ENCODE data around the gene MLPH. TPM values are rescaled to one million over a fixed set of nuclear protein-coding genes. Genes with fewer than 3 reads are reported as not detected.
A peak's percentile ranks its signal among the peaks of the same experiment; 100 is the strongest.

The MLPH gene
- polyA plus RNA-seq, 1 experiment: 15.6 TPM

- peak overlapping the region; percentile 47 for H3K27ac ChIP-seq (ENCODE audit: low read depth, low read length)
- ChIA-PET POLR2A (interaction anchor here (0.7 kb wide), 1 partner anchor 23 kb away, joined by 3 read pairs; no protein-coding TSS in a partner anchor), CTCF (interaction anchor here (0.7 to 1.0 kb wide), 4 partner anchors 32 to 141 kb away, joined by 3 read pairs; no protein-coding TSS in a partner anchor)
- H3K27me3 ChIP-seq (ENCODE audit: control insufficient read depth, insufficient read depth, low read length): no peaks in the 10 kb centered on the region
- H3K4me3 ChIP-seq (ENCODE audit: low read depth, low read length): no peak overlapping the region
- DNase-seq (ENCODE audit: low read depth, low spot score): no peak
- H3K9me3 ChIP-seq (ENCODE audit: control insufficient read depth, insufficient read depth, low read length): no peaks in the 10 kb centered on the region
- TF ChIP-seq CTCF (IDR thresholded peaks at IDR 0.05; ENCODE audit: low read depth, low read length): no peak
Measured at GRCh38 chr2:237604391-237604790, 117.3 kb downstream of the MLPH start.

Small RNA genes within 50 kb of the gene (small RNA-seq; reads per million reads assigned to genes)
- gene MIR6811 (ENCODE audit: insufficient read length, low read depth) (not detected), gene RNU6-1140P (ENCODE audit: insufficient read length, low read depth) (not detected)

Other genes with a start within 250 kb of the MLPH start
- gene COL6A3, start 73.1 kb upstream of the MLPH start, polyA plus RNA-seq (2011; rRNA removed): 1,384 and 2,107 TPM in 2 replicates
- not detected in 2 replicates for gene PRLH, start 79.3 kb downstream of the MLPH start, polyA plus RNA-seq (2011; rRNA removed)
- gene RAB17, start 103.5 kb downstream of the MLPH start, polyA plus RNA-seq (2011; rRNA removed): 0.10 and 0.21 TPM in 2 replicates
- gene LRRFIP1, start 140.3 kb downstream of the MLPH start, polyA plus RNA-seq (2011; rRNA removed): 55.2 and 71.1 TPM in 2 replicates

Data from AG04450 (cell line).